ENCODE measurements around the gene ZNF385A. TPM values are rescaled to one million over a fixed set of nuclear protein-coding genes. Genes with fewer than 3 reads are reported as not detected.

Gene ZNF385A
- total and polyA plus RNA-seq, 9 of the 15 experiments (the other 6 are each of a cell fraction or from before 2014, with no cell fraction given): 1.0 to 111 (median 7.7) TPM

DNA sequence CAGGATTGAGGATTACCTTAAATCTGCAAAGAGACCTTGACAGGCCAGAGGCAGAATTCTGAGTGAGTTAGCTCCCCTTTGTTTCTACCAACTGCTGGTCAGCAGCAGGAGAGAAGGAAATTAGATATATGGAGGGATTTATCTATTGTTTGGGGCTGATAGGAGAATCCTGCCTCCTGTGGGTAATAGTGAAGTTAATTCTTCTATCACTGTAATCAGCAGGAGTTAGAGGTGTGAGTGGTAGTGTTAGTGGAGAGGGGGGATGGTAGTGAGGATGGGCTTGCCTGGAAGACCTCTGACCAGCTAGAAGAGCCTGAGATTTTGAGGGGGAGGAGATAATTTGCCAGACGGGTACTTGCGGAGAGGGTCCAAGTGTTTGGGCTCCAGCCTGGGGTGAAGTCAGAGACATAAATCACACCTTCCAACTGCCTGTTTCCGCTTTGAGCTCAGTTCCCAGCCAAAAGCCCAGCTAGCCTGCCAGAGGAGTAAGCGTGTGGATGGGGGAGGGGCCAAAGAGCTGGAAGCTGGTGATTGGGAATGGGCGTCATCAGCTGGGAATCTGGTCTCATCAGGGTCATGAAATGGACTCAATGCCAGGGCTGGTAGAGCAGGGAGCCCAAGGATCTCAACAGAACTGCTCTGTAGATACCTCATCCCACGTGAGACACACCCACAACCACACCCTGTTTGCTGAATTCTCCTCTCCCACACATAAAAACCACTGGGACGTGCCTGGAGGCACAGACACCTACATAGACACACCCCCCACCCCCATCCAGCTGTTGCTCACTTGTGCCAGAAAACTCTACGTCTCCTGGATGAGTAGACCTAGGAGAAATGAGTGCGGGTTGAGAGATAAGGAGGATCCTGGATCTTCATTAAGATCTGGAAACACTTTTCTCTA lies 47.6 kb upstream of the ZNF385A start (continued):
- TF ChIP-seq TFAP4 (CRISPR knock-in tag; IDR thresholded peaks at IDR 0.05; ENCODE audit: borderline replicate concordance) (peak; percentile 98), POLR2G (IDR thresholded peaks at IDR 0.05; ENCODE audit: low read depth, low read length) (no peak), PML (IDR thresholded peaks at IDR 0.05; ENCODE audit: low read length) (no peak), TBP (optimal IDR thresholded peaks at IDR 0.05; ENCODE audit: low read depth, low read length) (no peak), PPARD (CRISPR knock-in tag; IDR thresholded peaks at IDR 0.05) (no peak), DNMT1 (IDR thresholded peaks at IDR 0.05) (no peak), ZFP1 (CRISPR knock-in tag; IDR thresholded peaks at IDR 0.05) (no peak), HSF4 (CRISPR knock-in tag; IDR thresholded peaks at IDR 0.05; ENCODE audit: borderline replicate concordance) (peak; percentile 28; the same call in 1 of the 2 replicates), PKNOX1 (IDR thresholded peaks at IDR 0.05) (peak; percentile 94), SOX6 (IDR thresholded peaks at IDR 0.05) (peak; percentile 53; the same call in 1 of the 2 replicates), CHD2 (IDR thresholded peaks at IDR 0.05; ENCODE audit: low read depth, low read length) (no peak), RBM25 (IDR thresholded peaks at IDR 0.05; ENCODE audit: low read depth, low read length, severe bottlenecking) (no peak), ZBTB8A (IDR thresholded peaks at IDR 0.05; ENCODE audit: partially characterized antibody) (no peak), MED1 (CRISPR knock-in tag; IDR thresholded peaks at IDR 0.05; ENCODE audit: borderline replicate concordance) (no peak), HDAC6 (IDR thresholded peaks at IDR 0.05; ENCODE audit: low read depth, low read length) (no peak), ESRRA (IDR thresholded peaks at IDR 0.05; ENCODE audit: borderline replicate concordance, low read depth) (peak; percentile 27; the same call in 1 of the 2 replicates), ZNF121 (CRISPR knock-in tag; conservative IDR thresholded peaks at IDR 0.05) (no peak), MIER1 (IDR thresholded peaks at IDR 0.05; ENCODE audit: low read depth) (no peak), USF1 (CRISPR knock-in tag; IDR thresholded peaks at IDR 0.05) (0 out of 2 replicates have a peak, but pooled peaks have one; percentile 15), FOXM1 (IDR thresholded peaks at IDR 0.05; ENCODE audit: low read depth) (no peak), FOXM1 (CRISPR knock-in tag; IDR thresholded peaks at IDR 0.05; ENCODE audit: low read depth) (no peak), ZNF224 (CRISPR knock-in tag; IDR thresholded peaks at IDR 0.05) (no peak), NFIC (IDR thresholded peaks at IDR 0.05) (peak; percentile 83), ZEB2 (IDR thresholded peaks at IDR 0.05) (peak; percentile 85), RBBP5 (IDR thresholded peaks at IDR 0.05; ENCODE audit: borderline replicate concordance, insufficient read depth, low read length, poor library complexity, severe bottlenecking) (peak; percentile 52)
- TF ChIP-seq, protein P1, sequence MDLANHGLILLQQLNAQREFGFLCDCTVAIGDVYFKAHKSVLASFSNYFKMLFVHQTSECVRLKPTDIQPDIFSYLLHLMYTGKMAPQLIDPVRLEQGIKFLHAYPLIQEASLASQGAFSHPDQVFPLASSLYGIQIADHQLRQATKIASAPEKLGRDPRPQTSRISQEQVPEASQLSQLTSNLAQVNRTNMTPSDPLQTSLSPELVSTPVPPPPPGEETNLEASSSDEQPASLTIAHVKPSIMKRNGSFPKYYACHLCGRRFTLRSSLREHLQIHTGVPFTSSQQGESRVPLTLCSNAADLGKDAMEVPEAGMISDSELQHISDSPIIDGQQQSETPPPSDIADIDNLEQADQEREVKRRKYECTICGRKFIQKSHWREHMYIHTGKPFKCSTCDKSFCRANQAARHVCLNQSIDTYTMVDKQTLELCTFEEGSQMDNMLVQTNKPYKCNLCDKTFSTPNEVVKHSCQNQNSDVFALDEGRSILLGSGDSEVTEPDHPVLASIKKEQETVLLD (IDR thresholded peaks at IDR 0.05): peak; percentile 64; the same call in 1 of the 2 replicates
